Erythroblast (primary cell): ENCODE measurements around the gene ACMSD.

ENCODE experiments used
- GATA1 ChIP-seq: IDR thresholded peaks from 2 replicates; pipeline ENCODE4 v1.6.1; 2011; ENCODE audit warnings: low read depth, mild to moderate bottlenecking, control low read depth, low read length, moderate library complexity
- POLR2A ChIP-seq: IDR thresholded peaks from 2 replicates; pipeline ENCODE4 v1.6.1; 2011; ENCODE audit warnings: mild to moderate bottlenecking, low read length

- TF ChIP-seq POLR2A = no peak
- TF ChIP-seq GATA1 = no peak
These were observed 31.7 kb downstream of the ACMSD start for GRCh38 chr2:134869946-134870736.
